Uterus (tissue), 4 donors: ENCODE results near the gene IQGAP2. TPM values are rescaled to one million over a fixed set of nuclear protein-coding genes. Genes with fewer than 3 reads are reported as not detected.

ENCODE experiments used
- DNase-seq, 2 donors: peaks; one replicate each; pipeline ENCODE4 v3.0.0-alpha.2; 2019 to 2020
- H3K27ac ChIP-seq, 2 donors: fragments of 200-600 bp; sonication (generic); 1 replicate in 1 of 2; 2 replicates in 1 of 2; pipeline ENCODE4 v1.5.1; 2016 to 2018
- H3K27me3 ChIP-seq, 2 donors: fragments of 200-600 bp; sonication (generic); one replicate each; pipeline ENCODE4 v1.5.1; 2018 to 2019; ENCODE audit warnings: control low read depth in 1 of 2
- H3K36me3 ChIP-seq, 2 donors: fragments of 200-600 bp; sonication (generic); one replicate each; pipeline ENCODE4 v1.5.1; 2019; ENCODE audit warnings: control low read depth in 1 of 2
- H3K4me1 ChIP-seq, 2 donors: fragments of 200-600 bp; sonication (generic); one replicate each; pipeline ENCODE4 v1.5.1; 2018 to 2019; ENCODE audit warnings: control low read depth in 1 of 2
- H3K4me3 ChIP-seq, 2 donors: fragments of 200-600 bp; sonication (generic); 1 replicate in 1 of 2; 2 replicates in 1 of 2; pipeline ENCODE4 v1.5.1; 2018 to 2019; ENCODE audit warnings: mild to moderate bottlenecking in 1 of 2
- H3K9me3 ChIP-seq, 2 donors: fragments of 200-600 bp; sonication (generic); one replicate each; pipeline ENCODE4 v1.5.1; 2019; ENCODE audit warnings: control low read depth in 1 of 2
- POLR2A ChIP-seq, 2 donors: fragments of 450-650 bp; IDR thresholded peaks; one replicate each; pipeline ENCODE4 v1.6.1; 2016; ENCODE audit warnings: antibody characterized with exemption in 2 of 2, mild to moderate bottlenecking in 1 of 2, moderate library complexity in 1 of 2
- intact Hi-C: fragments of 100-400 bp; cut with DNase I; formaldehyde crosslinking; loops from one replicate; pipeline ENCODE4 v1.15.1; 2023; ENCODE audit warnings: low total_unique reads
- total RNA-seq, 4 donors: library from RNA; depleted of rRNA in 3 of 4; stranded (reverse); fragments of >200 nt in 3 of 4; gene quantifications; one replicate each; pipeline versions ENCODE4 v1.1.0 to v1.2.4, GENCODE V29; 2014 to 2023
- TF ChIP-seq, protein P1 (sequence below), 4 experiments: fragments of 200-600 bp in 2 of 4; fragments of 450-650 bp in 2 of 4; sonication (generic) in 2 of 4; IDR thresholded peaks; one replicate each; pipeline ENCODE4 v1.5.1; 2016 to 2019; ENCODE audit warnings: antibody characterized with exemption in 4 of 4, mild to moderate bottlenecking in 2 of 4, moderate library complexity in 1 of 4
- donor health status: DM: yes; HTN: yes; CAD: no.

Gene IQGAP2
- total RNA-seq, 4 donors from 2014 or later, result 7.1 to 49.2 (median 9.4) TPM

DNA sequence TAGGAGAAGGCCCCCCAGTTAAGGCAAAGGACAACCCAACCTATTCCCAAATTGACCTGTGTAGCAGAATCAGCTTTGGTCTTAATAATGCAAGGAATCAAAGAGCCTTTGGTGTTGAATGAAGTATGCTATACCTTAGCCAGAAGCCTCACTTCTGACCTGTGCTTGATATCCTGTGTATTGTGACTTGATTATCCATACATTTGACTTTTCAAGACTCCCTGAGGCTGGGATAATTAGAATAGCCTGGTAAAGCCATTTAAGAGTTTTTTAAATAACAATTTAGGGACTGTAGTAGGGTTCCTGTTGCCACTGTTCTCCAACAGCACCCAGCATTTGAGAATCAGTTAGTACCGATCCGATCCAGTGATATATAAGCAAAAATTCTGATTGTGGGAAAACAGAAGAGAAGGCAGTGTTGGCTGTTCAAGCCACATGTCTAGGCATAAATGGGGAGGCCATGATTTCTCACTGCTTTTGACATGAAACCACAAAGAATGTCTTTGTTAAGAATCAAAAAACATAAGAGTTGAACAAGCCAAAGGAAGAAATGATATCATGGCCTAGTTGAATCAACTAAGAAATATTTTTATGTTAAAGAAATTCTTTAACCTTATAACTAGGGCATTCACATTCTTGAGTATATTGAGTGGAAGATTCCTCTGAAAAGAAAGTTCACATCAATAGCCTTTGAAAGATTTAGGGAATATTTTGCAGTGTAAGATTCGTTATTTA, 121.2 kb downstream of the IQGAP2 start:
- intact Hi-C loops, result no loop called here
- no peak overlapping the region for H3K27ac ChIP-seq
- TF ChIP-seq, protein P1, sequence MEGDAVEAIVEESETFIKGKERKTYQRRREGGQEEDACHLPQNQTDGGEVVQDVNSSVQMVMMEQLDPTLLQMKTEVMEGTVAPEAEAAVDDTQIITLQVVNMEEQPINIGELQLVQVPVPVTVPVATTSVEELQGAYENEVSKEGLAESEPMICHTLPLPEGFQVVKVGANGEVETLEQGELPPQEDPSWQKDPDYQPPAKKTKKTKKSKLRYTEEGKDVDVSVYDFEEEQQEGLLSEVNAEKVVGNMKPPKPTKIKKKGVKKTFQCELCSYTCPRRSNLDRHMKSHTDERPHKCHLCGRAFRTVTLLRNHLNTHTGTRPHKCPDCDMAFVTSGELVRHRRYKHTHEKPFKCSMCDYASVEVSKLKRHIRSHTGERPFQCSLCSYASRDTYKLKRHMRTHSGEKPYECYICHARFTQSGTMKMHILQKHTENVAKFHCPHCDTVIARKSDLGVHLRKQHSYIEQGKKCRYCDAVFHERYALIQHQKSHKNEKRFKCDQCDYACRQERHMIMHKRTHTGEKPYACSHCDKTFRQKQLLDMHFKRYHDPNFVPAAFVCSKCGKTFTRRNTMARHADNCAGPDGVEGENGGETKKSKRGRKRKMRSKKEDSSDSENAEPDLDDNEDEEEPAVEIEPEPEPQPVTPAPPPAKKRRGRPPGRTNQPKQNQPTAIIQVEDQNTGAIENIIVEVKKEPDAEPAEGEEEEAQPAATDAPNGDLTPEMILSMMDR (IDR thresholded peaks at IDR 0.05), result no peak
- no peak for TF ChIP-seq POLR2A (IDR thresholded peaks at IDR 0.05)
- no peak for DNase-seq
- H3K27me3 ChIP-seq, result no peaks in the 10 kb centered on the region
- no peaks in the 10 kb centered on the region for H3K36me3 ChIP-seq
- H3K9me3 ChIP-seq, result no peaks in the 10 kb centered on the region
- no peaks in the 10 kb centered on the region for H3K4me1 ChIP-seq
- H3K4me3 ChIP-seq, result no peak overlapping the region

DNA sequence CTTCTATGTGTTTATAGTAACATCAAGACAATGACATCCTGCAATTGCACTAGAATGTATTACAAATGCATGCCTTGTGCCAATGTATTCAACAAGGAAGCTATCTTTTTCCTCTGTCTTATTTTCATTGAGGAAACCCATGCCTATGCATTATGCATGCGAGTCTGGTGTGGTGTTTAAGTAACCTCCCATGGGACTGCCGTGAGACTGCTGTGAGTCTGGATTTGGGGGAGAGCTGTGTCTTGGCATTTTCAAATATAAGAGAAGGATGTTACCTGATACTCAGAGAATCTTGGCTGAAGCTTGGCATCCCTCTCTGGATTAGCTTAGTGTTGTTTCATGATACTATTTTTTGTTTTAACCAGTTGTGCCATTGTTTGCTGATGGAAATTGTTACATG, 121.8 kb downstream of the IQGAP2 start:
- no peak for DNase-seq
- TF ChIP-seq POLR2A (IDR thresholded peaks at IDR 0.05), result no peak
- H3K36me3 ChIP-seq, result no peaks in the 10 kb centered on the region
- H3K27ac ChIP-seq, result no peak overlapping the region
- no peaks in the 10 kb centered on the region for H3K27me3 ChIP-seq
- no peaks in the 10 kb centered on the region for H3K4me1 ChIP-seq
- no peaks in the 10 kb centered on the region for H3K9me3 ChIP-seq
- H3K4me3 ChIP-seq, result no peak overlapping the region
- intact Hi-C loops, result no loop called here

GRCh38 chr5:76525956-76526355, 122.9 kb downstream of the IQGAP2 start:
- H3K9me3 ChIP-seq, result no peaks in the 10 kb centered on the region
- intact Hi-C loops, result no loop called here
- TF ChIP-seq POLR2A (IDR thresholded peaks at IDR 0.05), result no peak
- TF ChIP-seq, protein P1 (IDR thresholded peaks at IDR 0.05), result no peak
- H3K36me3 ChIP-seq, result no peaks in the 10 kb centered on the region
- DNase-seq, result no peak
- no peaks in the 10 kb centered on the region for H3K27me3 ChIP-seq
- no peak overlapping the region for H3K4me3 ChIP-seq
- H3K27ac ChIP-seq, result no peak overlapping the region
- no peaks in the 10 kb centered on the region for H3K4me1 ChIP-seq

GRCh38 chr5:76526950-76527583, 124.0 kb downstream of the IQGAP2 start:
- Histone ChIP-seq H3K4me1 (no peaks in the 10 kb centered on the region), H3K9me3 (no peaks in the 10 kb centered on the region), H3K27ac (no peak overlapping the region), H3K27me3 (no peaks in the 10 kb centered on the region), H3K36me3 (no peaks in the 10 kb centered on the region), H3K4me3 (no peak overlapping the region)
- no peak for DNase-seq
- TF ChIP-seq POLR2A (IDR thresholded peaks at IDR 0.05), result no peak
- TF ChIP-seq, protein P1 (IDR thresholded peaks at IDR 0.05), result no peak
- intact Hi-C loops, result no loop called here

GRCh38 chr5:76527685-76528161, 124.6 kb downstream of the IQGAP2 start:
- Histone ChIP-seq H3K9me3 (no peaks in the 10 kb centered on the region), H3K36me3 (no peaks in the 10 kb centered on the region), H3K4me1 (no peaks in the 10 kb centered on the region), H3K27me3 (no peaks in the 10 kb centered on the region), H3K27ac (no peak overlapping the region), H3K4me3 (no peak overlapping the region)
- DNase-seq, result no peak
- intact Hi-C loops, result no loop called here
- TF ChIP-seq POLR2A (IDR thresholded peaks at IDR 0.05), result no peak
- TF ChIP-seq, protein P1 (IDR thresholded peaks at IDR 0.05), result no peak
